HepG2 (cell line): Measurements from ENCODE around the gene CDC6. TPM values are rescaled to one million over a fixed set of nuclear protein-coding genes. Genes with fewer than 3 reads are reported as not detected.

Source experiments
- CBFB ChIP-seq: sonication (generic); formaldehyde crosslinking; IDR thresholded peaks from 2 replicates; pipeline ENCODE4 v1.4.0; 2020; ENCODE audit warnings: missing genetic modification reagents
- MEF2D ChIP-seq: sonication (generic); formaldehyde crosslinking; IDR thresholded peaks from 2 replicates; pipeline ENCODE4 v1.5.1; 2020; ENCODE audit warnings: mild to moderate bottlenecking, missing genetic modification reagents
- NFE2 ChIP-seq: sonication (generic); formaldehyde crosslinking; IDR thresholded peaks from 2 replicates; pipeline ENCODE4 v1.4.0; 2020; ENCODE audit warnings: missing genetic modification reagents
- SP140L ChIP-seq: sonication (generic); formaldehyde crosslinking; IDR thresholded peaks from 2 replicates; pipeline ENCODE4 v1.4.0; 2020; ENCODE audit warnings: missing genetic modification reagents, borderline replicate concordance
- SP4 ChIP-seq: sonication (generic); formaldehyde crosslinking; IDR thresholded peaks from 2 replicates; pipeline ENCODE4 v1.8.1; 2023; ENCODE audit warnings: mild to moderate bottlenecking, missing genetic modification reagents
- ZBTB2 ChIP-seq: sonication (generic); formaldehyde crosslinking; IDR thresholded peaks from 2 replicates; pipeline ENCODE4 v1.8.0; 2022; ENCODE audit warnings: low read depth, missing genetic modification reagents
- ZFAT ChIP-seq: sonication (generic); formaldehyde crosslinking; conservative IDR thresholded peaks from 2 replicates; pipeline ENCODE4 v1.8.1; 2023; ENCODE audit warnings: missing genetic modification reagents, inconsistent platforms
- ZFP37 ChIP-seq: sonication (generic); formaldehyde crosslinking; IDR thresholded peaks from 2 replicates; pipeline ENCODE4 v1.4.0; 2020; ENCODE audit warnings: missing genetic modification reagents, borderline replicate concordance
- ZNF12 ChIP-seq: sonication (generic); formaldehyde crosslinking; IDR thresholded peaks from 2 replicates; pipeline ENCODE4 v1.5.0; 2020; ENCODE audit warnings: missing genetic modification reagents
- ZNF337 ChIP-seq: sonication (generic); formaldehyde crosslinking; IDR thresholded peaks from 2 replicates; pipeline ENCODE4 v1.5.1; 2020; ENCODE audit warnings: missing genetic modification reagents, low read depth, mild to moderate bottlenecking, borderline replicate concordance
- ZNF414 ChIP-seq: sonication (generic); formaldehyde crosslinking; IDR thresholded peaks from 2 replicates; pipeline ENCODE4 v1.5.0; 2020; ENCODE audit warnings: missing genetic modification reagents
- ZNF572 ChIP-seq: sonication (generic); formaldehyde crosslinking; IDR thresholded peaks from 2 replicates; pipeline ENCODE4 v1.5.1; 2020; ENCODE audit warnings: mild to moderate bottlenecking, missing genetic modification reagents
- ZNF614 ChIP-seq: IDR thresholded peaks from 2 replicates; pipeline ENCODE4 v1.6.1; 2018; ENCODE audit warnings: missing biosample characterization, missing genetic modification reagents, inconsistent platforms, borderline replicate concordance
- ZNF672 ChIP-seq: sonication (generic); formaldehyde crosslinking; IDR thresholded peaks from 2 replicates; pipeline ENCODE4 v1.8.1; 2022; ENCODE audit warnings: missing genetic modification reagents
- ZNF7 ChIP-seq: IDR thresholded peaks from 2 replicates; pipeline ENCODE4 v1.6.1; 2016; ENCODE audit warnings: missing biosample characterization, missing genetic modification reagents
- ZUFSP ChIP-seq: sonication (generic); formaldehyde crosslinking; IDR thresholded peaks from 2 replicates; pipeline ENCODE4 v1.9.0; 2021; ENCODE audit warnings: missing genetic modification reagents, mild to moderate bottlenecking, borderline replicate concordance
- polyA plus RNA-seq, 8 experiments: library from polyadenylated mRNA; depleted of rRNA in 3 of 8; stranded (reverse) in 7 of 8; unstranded in 1 of 8; fragments of >200 nt; fragmentation: Illumina TruSeq in 4 of 8; extraction: Trizol in 4 of 8; gene quantifications; 2 replicates each; pipeline versions ENCODE4 v1.2.1 to v1.2.3, GENCODE V29; 2011 to 2016; ENCODE audit warnings: low read depth in 4 of 8, missing spikeins in 1 of 8, mixed read lengths in 1 of 8; ENCODE audit not compliant: insufficient read depth in 1 of 8
- total RNA-seq, 5 experiments: library from RNA; depleted of rRNA; stranded (reverse); fragments of >200 nt; fragmentation: Illumina TruSeq; extraction: Trizol; gene quantifications; 2 replicates each; pipeline ENCODE4 v1.2.3, GENCODE V29; 2016; ENCODE audit warnings: low read depth in 1 of 5
- TF ChIP-seq, protein P1 (sequence below): sonication (generic); formaldehyde crosslinking; IDR thresholded peaks from 2 replicates; pipeline ENCODE4 v1.8.1; 2023; ENCODE audit warnings: mild to moderate bottlenecking, missing genetic modification reagents
- TF ChIP-seq, protein P2 (sequence below): sonication (generic); formaldehyde crosslinking; IDR thresholded peaks from 2 replicates; pipeline ENCODE4 v1.5.0; 2020; ENCODE audit warnings: missing genetic modification reagents, mild to moderate bottlenecking, borderline replicate concordance
- TF ChIP-seq, protein P3 (sequence below): sonication (generic); formaldehyde crosslinking; IDR thresholded peaks from 2 replicates; pipeline ENCODE4 v1.4.0; 2020; ENCODE audit warnings: mild to moderate bottlenecking, missing genetic modification reagents
- TF ChIP-seq, protein P4 (sequence below): sonication (generic); formaldehyde crosslinking; IDR thresholded peaks from 2 replicates; pipeline ENCODE4 v1.4.0; 2020; ENCODE audit warnings: mild to moderate bottlenecking, missing genetic modification reagents

CDC6 gene
- total and polyA plus RNA-seq, 2 of the 13 experiments (the other 11 are each of a cell fraction or from before 2014, with no cell fraction given): 17.4 to 114 TPM

GRCh38 chr17:40345161-40345993, 57.7 kb downstream of the CDC6 start (continued):
- TF ChIP-seq ZNF414 (CRISPR knock-in tag) (peak; percentile 94; the same call in 1 of the 2 replicates), ZNF337 (CRISPR knock-in tag) (no peak; the same call in 1 of the 2 replicates), SP4 (CRISPR knock-in tag) (peak; percentile 14; the same call in 1 of the 2 replicates), ZNF7 (no peak), ZUFSP (CRISPR knock-in tag) (no peak), ZNF572 (CRISPR knock-in tag) (0 out of 2 replicates have a peak, but pooled peaks have one; percentile 7), NFE2 (CRISPR knock-in tag) (no peak), MEF2D (CRISPR knock-in tag) (peak; percentile 57; the same call in 1 of the 2 replicates), ZBTB2 (CRISPR knock-in tag) (no peak), ZNF672 (no peak), ZNF614 (CRISPR knock-in tag) (0 out of 2 replicates have a peak, but pooled peaks have one; percentile 30), ZNF12 (0 out of 2 replicates have a peak, but pooled peaks have one; percentile 19), ZFAT (CRISPR knock-in tag) (no peak), ZFP37 (CRISPR knock-in tag) (no peak), SP140L (CRISPR knock-in tag) (no peak), CBFB (CRISPR knock-in tag) (no peak; the same call in 1 of the 2 replicates)
- TF ChIP-seq, protein P1, sequence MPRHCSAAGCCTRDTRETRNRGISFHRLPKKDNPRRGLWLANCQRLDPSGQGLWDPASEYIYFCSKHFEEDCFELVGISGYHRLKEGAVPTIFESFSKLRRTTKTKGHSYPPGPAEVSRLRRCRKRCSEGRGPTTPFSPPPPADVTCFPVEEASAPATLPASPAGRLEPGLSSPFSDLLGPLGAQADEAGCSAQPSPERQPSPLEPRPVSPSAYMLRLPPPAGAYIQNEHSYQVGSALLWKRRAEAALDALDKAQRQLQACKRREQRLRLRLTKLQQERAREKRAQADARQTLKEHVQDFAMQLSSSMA (CRISPR knock-in tag): 0 out of 2 replicates have a peak, but pooled peaks have one; percentile 45
- TF ChIP-seq, protein P2, sequence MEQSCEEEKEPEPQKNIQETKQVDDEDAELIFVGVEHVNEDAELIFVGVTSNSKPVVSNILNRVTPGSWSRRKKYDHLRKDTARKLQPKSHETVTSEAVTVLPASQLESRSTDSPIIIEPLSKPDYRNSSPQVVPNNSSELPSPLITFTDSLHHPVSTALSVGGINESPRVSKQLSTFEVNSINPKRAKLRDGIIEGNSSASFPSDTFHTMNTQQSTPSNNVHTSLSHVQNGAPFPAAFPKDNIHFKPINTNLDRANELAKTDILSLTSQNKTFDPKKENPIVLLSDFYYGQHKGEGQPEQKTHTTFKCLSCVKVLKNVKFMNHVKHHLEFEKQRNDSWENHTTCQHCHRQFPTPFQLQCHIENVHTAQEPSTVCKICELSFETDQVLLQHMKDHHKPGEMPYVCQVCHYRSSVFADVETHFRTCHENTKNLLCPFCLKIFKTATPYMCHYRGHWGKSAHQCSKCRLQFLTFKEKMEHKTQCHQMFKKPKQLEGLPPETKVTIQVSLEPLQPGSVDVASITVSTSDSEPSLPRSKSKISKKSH (CRISPR knock-in tag): peak; percentile 71; the same call in 1 of the 2 replicates
- TF ChIP-seq, protein P3, sequence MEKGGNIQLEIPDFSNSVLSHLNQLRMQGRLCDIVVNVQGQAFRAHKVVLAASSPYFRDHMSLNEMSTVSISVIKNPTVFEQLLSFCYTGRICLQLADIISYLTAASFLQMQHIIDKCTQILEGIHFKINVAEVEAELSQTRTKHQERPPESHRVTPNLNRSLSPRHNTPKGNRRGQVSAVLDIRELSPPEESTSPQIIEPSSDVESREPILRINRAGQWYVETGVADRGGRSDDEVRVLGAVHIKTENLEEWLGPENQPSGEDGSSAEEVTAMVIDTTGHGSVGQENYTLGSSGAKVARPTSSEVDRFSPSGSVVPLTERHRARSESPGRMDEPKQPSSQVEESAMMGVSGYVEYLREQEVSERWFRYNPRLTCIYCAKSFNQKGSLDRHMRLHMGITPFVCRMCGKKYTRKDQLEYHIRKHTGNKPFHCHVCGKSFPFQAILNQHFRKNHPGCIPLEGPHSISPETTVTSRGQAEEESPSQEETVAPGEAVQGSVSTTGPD: 0 out of 2 replicates have a peak, but pooled peaks have one; percentile 23
- TF ChIP-seq, protein P4, sequence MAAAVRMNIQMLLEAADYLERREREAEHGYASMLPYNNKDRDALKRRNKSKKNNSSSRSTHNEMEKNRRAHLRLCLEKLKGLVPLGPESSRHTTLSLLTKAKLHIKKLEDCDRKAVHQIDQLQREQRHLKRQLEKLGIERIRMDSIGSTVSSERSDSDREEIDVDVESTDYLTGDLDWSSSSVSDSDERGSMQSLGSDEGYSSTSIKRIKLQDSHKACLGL (CRISPR knock-in tag): peak; percentile 21
